Activated naive CD8-positive, alpha-beta T cell treated with anti-CD3 and anti-CD28 coated beads, Interleukin-2, amount 50 U/mL, for 16 hours (primary cell): ENCODE data around the gene DLAT.
A peak's percentile ranks its signal among the peaks of the same experiment; 100 is the strongest.
"Not testable (repeated sequence)": the region's sequence is repeated elsewhere in the genome, so short reads cannot be mapped to it uniquely, and the experiment has no call there.

Experiments
- DNase-seq: peaks from one replicate; pipeline ENCODE4 v3.0.0-alpha.2; 2020; ENCODE audit warnings: low read depth, low spot score

DLAT gene

GRCh38 chr11:112049777-112050176, 24.6 kb downstream of the DLAT start:
- no peak for DNase-seq

- no peak for DNase-seq
These were observed 25.5 kb downstream of the DLAT start for GRCh38 chr11:112050721-112051120.

GRCh38 chr11:112051768-112052167, 26.6 kb downstream of the DLAT start:
- no peak for DNase-seq

GRCh38 chr11:112057170-112057569, 32.0 kb downstream of the DLAT start:
- DNase-seq, result no peak

GRCh38 chr11:112058103-112058502, 32.9 kb downstream of the DLAT start:
- DNase-seq, result no peak

GRCh38 chr11:112062923-112063322, 37.7 kb downstream of the DLAT start:
- DNase-seq, result no peak

GRCh38 chr11:112073941-112074811, 49.0 kb downstream of the DLAT start, which contains the start of the genes NKAPD1 and PIH1D2:
NKAPD1 (plus strand) TSS chr11:112074299; CDS start chr11:112075575, 1,276 bp downstream.
PIH1D2 (minus strand) TSS chr11:112074017; CDS start chr11:112073174, 843 bp downstream.
- DNase-seq, result peak; percentile 50

- DNase-seq, result no peak
These were observed 57.5 kb downstream of the DLAT start for GRCh38 chr11:112082729-112083128.

GRCh38 chr11:112085822-112086421, 60.7 kb downstream of the DLAT start:
- DNase-seq, result peak; percentile 13

- DNase-seq, result peak; percentile 88
These were observed 61.4 kb downstream of the DLAT start, which contains the start of the genes SDHD and TIMM8B for GRCh38 chr11:112086422-112087191. SDHD (plus strand) TSS chr11:112086873; CDS start chr11:112086908, 35 bp downstream. TIMM8B (minus strand) TSS chr11:112086756; CDS start chr11:112086723, 33 bp downstream.

- no peak for DNase-seq
These were observed 62.0 kb downstream of the DLAT start for GRCh38 chr11:112087212-112087611.

GRCh38 chr11:112095302-112095701, 70.1 kb downstream of the DLAT start:
- DNase-seq, result not testable (repeated sequence)

GRCh38 chr11:112096194-112096593, 71.0 kb downstream of the DLAT start:
- no peak for DNase-seq

GRCh38 chr11:112097734-112098528, 72.7 kb downstream of the DLAT start:
- no peak for DNase-seq

- DNase-seq, result no peak
These were observed 75.3 kb downstream of the DLAT start for GRCh38 chr11:112100462-112100861.

- no peak for DNase-seq
These were observed 78.2 kb downstream of the DLAT start for GRCh38 chr11:112103446-112103845.

GRCh38 chr11:112106070-112106469, 80.9 kb downstream of the DLAT start:
- no peak for DNase-seq
